Neutrophil (primary cell): Measurements from ENCODE around the gene RPS6KA2.

Source experiments
- H3K27ac ChIP-seq: fragments of 200-600 bp; sonication (generic); 2 replicates; pipeline ENCODE4 v1.5.1; 2016; ENCODE audit warnings: mild to moderate bottlenecking, moderate library complexity
- H3K27me3 ChIP-seq: fragments of 200-600 bp; sonication (generic); 2 replicates; pipeline ENCODE4 v1.6.0; 2016; ENCODE audit warnings: mild to moderate bottlenecking
- H3K36me3 ChIP-seq: fragments of 200-600 bp; sonication (generic); 2 replicates; pipeline ENCODE4 v1.5.1; 2017
- H3K4me1 ChIP-seq, 2 experiments: fragments of 200-600 bp in 1 of 2; sonication (generic) in 1 of 2; 1 replicate in 1 of 2; 2 replicates in 1 of 2; pipeline versions ENCODE4 v1.5.1 to v1.6.1; 2013 to 2016; ENCODE audit warnings: low read depth in 1 of 2, low read length in 1 of 2, mild to moderate bottlenecking in 1 of 2, moderate library complexity in 1 of 2; ENCODE audit not compliant: control insufficient read depth in 1 of 2, insufficient read depth in 1 of 2
- H3K4me3 ChIP-seq, 2 experiments: fragments of 200-600 bp in 1 of 2; sonication (generic) in 1 of 2; 1 replicate in 1 of 2; 2 replicates in 1 of 2; pipeline ENCODE4 v1.5.1; 2013 to 2016; ENCODE audit warnings: low read depth in 1 of 2, low read length in 1 of 2, mild to moderate bottlenecking in 1 of 2, moderate library complexity in 1 of 2
- H3K9me3 ChIP-seq: fragments of 200-600 bp; sonication (generic); 2 replicates; pipeline ENCODE4 v1.5.1; 2016
- TF ChIP-seq, protein P1 (sequence below): fragments of 200-600 bp; sonication (generic); IDR thresholded peaks from 2 replicates; pipeline ENCODE4 v1.5.1; 2016; ENCODE audit warnings: antibody characterized with exemption

RPS6KA2 gene

DNA sequence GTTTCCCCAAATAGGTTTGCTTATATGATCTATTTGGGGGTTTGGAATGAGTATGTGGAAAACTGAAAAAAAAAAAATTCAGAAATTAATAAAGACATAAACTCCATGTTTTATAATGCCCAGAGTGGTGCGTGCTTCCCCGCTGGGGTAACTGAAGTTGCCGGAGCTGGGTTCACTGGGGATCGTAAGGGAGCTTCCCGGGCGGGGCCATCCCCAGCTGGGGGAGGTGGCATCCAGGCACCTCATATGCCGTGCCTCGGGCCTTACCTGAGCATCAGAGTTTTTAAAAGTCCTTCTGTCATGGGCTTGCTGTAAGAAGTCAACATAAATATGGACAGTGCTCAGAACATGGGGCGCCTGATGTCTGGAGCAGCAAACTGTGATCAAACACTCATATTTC is 22.7 kb downstream of the RPS6KA2 start:
- no peaks in the 10 kb centered on the region for H3K36me3 ChIP-seq
- no peaks in the 10 kb centered on the region for H3K27me3 ChIP-seq
- H3K4me1 ChIP-seq: peaks cover 4 to 18% of the 10 kb centered on the region in 2 experiments
- no peak overlapping the region for H3K4me3 ChIP-seq
- no peaks in the 10 kb centered on the region for H3K9me3 ChIP-seq
- TF ChIP-seq, protein P1, sequence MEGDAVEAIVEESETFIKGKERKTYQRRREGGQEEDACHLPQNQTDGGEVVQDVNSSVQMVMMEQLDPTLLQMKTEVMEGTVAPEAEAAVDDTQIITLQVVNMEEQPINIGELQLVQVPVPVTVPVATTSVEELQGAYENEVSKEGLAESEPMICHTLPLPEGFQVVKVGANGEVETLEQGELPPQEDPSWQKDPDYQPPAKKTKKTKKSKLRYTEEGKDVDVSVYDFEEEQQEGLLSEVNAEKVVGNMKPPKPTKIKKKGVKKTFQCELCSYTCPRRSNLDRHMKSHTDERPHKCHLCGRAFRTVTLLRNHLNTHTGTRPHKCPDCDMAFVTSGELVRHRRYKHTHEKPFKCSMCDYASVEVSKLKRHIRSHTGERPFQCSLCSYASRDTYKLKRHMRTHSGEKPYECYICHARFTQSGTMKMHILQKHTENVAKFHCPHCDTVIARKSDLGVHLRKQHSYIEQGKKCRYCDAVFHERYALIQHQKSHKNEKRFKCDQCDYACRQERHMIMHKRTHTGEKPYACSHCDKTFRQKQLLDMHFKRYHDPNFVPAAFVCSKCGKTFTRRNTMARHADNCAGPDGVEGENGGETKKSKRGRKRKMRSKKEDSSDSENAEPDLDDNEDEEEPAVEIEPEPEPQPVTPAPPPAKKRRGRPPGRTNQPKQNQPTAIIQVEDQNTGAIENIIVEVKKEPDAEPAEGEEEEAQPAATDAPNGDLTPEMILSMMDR: no peak
- H3K27ac ChIP-seq: no peak overlapping the region

DNA sequence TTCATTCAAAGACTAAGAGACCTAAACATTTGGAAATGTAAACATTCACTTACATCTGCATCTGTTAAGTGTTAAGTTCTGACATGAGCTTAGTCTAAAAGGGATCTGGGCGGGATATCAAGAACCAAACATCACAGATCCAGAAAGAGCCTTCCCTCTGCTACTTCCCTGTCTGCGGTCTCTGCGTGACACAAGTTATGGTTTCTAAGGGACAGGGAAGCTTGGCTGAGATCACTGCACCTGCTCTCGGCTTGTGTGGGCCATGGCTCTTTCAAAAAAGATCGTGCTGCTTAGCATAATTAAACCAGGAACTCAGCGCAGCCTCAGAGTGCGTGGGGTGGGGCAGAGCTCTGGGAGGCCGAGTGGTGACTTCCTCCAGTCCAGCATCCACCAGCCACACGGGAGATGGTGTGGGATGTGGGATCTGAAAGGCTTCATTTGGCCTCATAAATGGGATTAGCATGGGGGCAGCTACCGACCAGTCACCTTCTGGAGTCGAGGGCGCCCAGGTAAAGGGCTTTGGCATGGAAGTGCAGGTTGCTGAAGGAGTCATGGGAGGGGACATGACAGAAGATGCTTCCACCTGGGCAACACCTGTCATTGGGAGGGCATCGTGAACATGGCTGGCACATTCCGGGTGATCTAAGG is 23.9 kb downstream of the RPS6KA2 start:
- TF ChIP-seq, protein P1: no peak
- Histone ChIP-seq H3K4me1 (peaks cover 16 to 30% of the 10 kb centered on the region in 2 experiments), H3K27ac (no peak overlapping the region), H3K27me3 (no peaks in the 10 kb centered on the region), H3K36me3 (no peaks in the 10 kb centered on the region), H3K9me3 (no peaks in the 10 kb centered on the region), H3K4me3 (no peak overlapping the region)

DNA sequence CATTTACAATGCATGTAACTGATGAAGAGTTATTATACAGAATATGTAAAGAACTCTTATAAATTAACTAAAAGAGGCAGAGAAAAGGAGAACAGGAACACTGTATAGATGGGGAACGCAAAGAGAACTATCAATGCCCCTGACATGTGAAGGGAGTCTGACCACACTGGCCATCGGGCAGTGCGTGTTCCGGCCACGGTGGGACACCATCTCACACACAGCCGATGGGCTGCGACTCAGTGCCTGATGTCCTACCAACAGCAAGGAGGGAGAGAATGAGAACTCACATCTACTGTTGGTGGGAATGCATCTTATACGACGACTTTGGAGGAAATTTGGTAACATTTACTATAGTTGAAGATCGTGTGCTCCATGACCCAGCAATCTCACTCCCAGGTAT is 25.1 kb downstream of the RPS6KA2 start:
- Histone ChIP-seq H3K36me3 (no peaks in the 10 kb centered on the region), H3K9me3 (no peaks in the 10 kb centered on the region), H3K4me3 (no peak overlapping the region), H3K27ac (no peak overlapping the region), H3K4me1 (peaks cover 19 to 41% of the 10 kb centered on the region in 2 experiments), H3K27me3 (no peaks in the 10 kb centered on the region)
- TF ChIP-seq, protein P1: no peak

DNA sequence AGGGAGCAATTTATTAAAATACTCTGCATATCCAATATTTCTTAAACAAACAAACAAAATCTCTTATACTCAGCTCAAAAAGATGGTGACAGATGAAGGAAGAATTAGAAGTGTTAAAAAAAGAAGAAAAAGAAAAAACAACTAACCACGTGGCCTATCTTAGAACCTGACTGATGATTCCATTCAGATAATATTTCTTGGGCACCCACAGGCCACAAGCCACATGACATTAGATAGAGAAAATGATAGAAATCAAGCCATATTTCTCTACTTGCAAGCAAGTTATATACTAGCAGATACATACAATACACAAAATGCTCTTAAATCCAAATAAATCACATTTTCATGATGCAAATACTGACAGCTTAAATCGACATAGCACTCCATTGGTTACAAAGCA is 26.1 kb downstream of the RPS6KA2 start:
- no peak overlapping the region for H3K27ac ChIP-seq
- TF ChIP-seq, protein P1: no peak
- H3K4me3 ChIP-seq: no peak overlapping the region
- H3K4me1 ChIP-seq: peaks cover 19 to 41% of the 10 kb centered on the region in 2 experiments
- no peaks in the 10 kb centered on the region for H3K9me3 ChIP-seq
- H3K27me3 ChIP-seq: no peaks in the 10 kb centered on the region
- H3K36me3 ChIP-seq: no peaks in the 10 kb centered on the region

DNA sequence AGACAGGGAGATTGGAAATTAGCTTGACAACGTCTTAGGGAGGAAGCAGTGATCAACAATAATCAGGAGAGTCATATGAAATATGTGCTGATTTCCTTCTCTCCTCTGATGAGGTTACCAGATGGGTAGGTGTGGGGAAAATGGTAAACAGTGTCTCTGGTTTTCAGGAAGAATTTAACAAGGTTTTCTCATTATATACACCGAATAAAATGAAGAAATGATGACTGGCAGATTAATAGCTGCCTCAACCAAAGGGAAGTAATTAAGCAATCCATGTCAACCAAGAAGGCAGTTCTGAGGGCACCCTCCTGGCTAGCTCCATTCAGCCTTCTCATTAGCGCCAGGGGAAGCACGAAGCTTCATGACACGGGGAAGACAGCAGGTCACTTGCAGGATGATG is 27.8 kb downstream of the RPS6KA2 start:
- no peak overlapping the region for H3K4me3 ChIP-seq
- H3K9me3 ChIP-seq: no peaks in the 10 kb centered on the region
- H3K36me3 ChIP-seq: no peaks in the 10 kb centered on the region
- peaks cover 19 to 41% of the 10 kb centered on the region in 2 experiments for H3K4me1 ChIP-seq
- TF ChIP-seq, protein P1: no peak
- H3K27ac ChIP-seq: peak overlapping the region; percentile 57
- H3K27me3 ChIP-seq: no peaks in the 10 kb centered on the region
